NCI-H345 treated with DMSO at 0.1 percent for 48 hours (cell line): ENCODE data around the gene IL1A.

Experiments used
- DNase-seq: peaks from one replicate; lab custom pipeline; 2025; ENCODE audit not compliant: unreplicated experiment; lab: John Stamatoyannopoulos, UW

IL1A gene

DNA sequence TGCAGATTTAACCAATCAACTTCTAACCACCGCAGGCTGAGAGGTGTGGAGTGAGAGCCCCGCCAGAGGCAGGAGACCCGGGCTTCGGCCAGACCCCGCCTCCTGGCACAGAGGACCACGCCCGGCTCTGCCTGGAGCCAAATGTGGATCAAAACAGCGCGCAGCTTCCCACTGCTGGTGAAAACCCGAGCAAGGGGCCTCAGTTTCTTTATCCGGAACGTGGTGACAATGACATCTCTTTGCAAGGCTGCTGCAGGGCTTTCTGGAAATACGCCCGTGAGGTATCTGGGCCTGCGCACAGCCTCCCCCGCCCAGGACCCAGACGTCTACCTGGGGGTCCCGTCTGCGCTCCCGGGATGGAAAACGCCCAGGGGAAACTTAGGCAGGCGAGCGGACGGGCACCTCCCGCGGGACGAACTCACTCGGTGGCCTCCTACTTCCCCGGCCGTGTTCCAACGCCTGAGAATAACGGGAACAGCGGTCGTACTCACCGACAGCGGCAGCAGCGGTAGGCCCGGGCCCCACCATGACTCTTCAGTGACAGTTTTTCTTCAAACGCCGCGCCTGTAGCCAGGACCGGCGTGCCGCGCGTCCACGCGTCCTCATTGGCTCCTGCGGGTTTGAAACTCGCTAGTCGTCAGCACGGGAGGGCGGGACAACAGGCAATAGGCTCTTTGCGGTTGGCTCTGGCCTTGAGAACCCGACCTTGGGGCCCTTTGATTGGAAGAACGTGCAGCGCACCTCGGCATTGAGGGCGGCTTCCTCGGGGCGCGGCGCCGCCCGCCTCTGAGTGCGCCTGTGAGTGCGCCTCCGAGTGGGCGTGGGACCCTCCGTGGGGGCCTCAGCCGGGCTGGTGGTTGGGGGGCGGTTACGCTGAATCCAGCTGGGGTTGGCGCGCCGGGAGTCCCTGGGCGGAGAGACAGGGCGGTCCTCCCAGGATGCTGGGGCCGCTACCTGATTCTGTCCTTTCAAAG is 19.9 kb downstream of the IL1A start, which contains the start of gene CKAP2L:
Gene CKAP2L (minus strand): TSS at position 539 of the 974 bp plus-strand sequence. CDS start 11 bp downstream, at position 528.
- DNase-seq, result peak; percentile 95

DNA sequence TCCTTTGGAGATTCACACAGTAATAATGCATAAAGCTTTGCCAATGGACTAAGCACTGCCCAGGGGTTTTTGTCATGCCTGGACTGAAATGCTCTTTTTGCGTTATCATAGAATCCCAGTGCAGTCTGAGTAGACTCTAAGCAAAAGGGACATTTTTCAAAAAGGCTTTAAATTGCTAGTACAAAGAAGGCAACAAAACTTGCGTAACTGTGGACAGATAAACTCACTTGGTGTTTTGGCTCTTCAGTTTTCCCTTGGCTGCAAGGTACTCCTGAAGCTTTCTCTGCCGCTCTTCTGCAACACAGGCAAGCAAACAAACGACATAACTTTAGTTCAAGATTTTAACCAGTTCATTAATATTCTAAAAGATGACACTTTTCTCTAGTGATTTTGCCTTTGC is 22.0 kb downstream of the IL1A start:
- no peak for DNase-seq

DNA sequence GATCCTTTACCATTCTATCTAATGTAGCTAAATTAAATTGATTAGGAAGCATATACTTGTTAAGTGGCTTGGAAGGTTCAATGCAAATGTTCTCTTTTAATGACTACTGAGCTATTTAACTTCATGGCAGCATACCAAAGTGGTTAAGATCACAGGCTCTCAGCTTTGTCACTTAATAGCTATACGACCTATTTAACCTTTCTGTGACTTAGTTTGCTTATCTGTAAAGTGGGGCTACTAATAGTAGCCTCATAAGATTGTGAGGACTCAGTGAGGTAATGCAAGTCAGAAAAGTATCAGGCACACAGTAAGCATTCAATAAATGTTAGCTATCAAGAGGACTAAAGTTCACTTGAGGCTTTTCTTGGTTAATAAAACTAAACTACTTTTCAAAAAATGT is 24.1 kb downstream of the IL1A start:
- DNase-seq, result no peak

DNA sequence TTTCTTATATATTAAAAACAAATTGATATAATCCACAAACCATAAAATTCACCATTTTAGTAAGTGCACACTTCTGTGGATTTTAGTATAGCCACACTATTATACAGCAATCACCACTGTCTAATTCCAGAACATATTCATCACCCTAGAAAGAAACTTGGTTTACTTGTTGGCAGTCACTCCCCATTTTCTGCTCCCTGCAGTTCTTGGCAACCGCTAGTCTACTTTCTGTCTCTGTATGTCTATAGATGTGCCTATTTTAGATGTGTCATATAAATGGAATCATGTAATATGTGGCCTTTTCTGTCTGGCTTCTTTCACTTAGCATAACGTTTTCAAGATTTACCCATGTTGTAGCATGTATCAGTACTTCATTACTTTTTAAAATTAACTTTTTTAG is 25.6 kb downstream of the IL1A start:
- DNase-seq, result no peak

DNA sequence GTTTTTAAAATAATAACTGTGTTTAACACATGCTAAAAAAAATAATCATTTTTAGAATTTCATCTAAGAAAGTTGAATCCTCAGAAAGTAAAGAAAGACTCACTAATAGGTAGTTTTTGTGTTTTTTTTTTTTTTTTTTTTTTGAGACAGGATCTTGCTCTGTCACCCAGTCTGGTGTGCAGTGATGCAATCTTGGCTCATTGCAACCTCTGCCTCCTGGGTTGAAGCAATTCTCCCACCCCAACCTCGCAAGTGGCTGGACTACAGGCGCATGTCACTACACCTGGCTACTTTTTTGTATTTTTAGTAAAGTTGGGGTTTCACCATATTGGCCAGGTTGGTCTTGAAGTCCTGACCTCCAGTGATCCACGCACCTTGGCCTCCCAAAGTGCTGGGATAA is 27.0 kb downstream of the IL1A start:
- DNase-seq, result no peak

DNA sequence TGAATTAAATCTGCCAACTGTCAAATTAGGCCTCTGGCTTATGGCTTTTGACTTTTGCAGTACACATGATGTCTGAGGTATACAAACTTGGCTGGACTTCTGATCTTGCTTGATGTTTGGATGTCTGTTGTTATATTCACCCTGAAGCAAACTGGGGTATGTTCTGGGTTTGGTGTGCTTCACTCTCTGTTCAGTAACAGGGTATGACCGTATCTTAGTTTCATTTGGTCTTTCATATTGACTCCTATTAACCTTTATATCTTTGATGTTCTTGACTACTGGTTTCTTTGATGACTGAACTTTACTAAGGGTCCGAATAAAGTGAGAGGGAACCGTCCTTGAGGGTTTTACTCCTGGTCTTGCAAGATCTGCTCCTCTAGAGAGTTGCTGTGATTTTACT is 28.1 kb downstream of the IL1A start:
- DNase-seq, result no peak

DNA sequence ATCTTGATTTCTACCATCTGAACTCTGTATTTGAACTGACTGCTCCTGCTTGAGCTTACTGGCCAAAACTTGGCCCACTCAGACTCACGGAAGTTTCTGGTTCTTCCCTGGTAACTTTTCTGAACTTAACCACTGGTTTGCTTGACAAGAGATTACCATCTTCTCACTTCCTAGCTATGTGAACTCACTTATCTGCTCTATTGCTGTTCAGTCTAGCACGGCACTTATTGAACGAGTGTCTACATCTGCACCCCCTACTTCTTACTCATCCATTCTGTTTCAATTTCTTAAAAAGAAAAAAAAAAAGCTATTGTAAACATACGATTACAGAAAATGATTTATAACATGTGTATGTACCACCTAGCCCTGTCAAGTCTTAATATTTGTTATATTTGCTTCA is 28.8 kb downstream of the IL1A start:
- no peak for DNase-seq

DNA sequence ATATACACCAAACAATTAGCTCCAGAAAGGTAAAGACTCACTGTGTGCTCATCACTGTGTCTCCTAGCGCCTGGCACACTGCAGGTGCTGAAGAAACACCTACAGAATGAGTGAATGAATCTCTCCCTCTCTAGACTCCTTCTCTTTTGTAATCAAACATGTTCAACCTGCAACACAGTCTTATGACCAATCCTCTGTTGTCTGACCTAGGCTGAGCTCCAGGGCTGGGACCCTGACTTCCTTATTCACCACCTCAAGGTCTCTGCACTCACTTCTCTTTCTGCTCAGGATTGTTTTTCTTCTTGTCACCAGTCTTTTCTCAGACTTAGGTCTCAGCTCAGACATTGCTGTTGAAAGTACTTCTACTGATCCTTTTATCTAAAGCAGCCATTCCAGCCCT is 29.7 kb downstream of the IL1A start:
- no peak for DNase-seq

DNA sequence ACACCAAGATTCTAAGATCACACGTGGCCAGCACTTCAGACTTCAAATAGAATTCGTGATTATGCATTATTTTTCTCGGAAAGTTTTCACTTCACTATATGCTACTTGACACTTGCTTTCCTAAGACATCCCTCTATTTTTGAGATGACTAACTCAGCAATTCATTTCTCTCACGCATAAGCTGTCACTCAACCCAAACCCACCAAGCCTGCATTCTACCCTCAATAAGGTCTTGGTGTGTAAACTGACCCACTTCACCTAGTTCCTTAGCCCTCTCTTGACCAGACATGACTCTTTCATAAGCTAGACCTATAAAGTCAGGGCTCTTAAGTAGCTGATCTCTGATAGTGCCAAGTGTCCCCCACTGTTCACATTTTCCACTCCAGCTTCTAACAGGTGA is 31.6 kb downstream of the IL1A start:
- DNase-seq, result no peak

DNA sequence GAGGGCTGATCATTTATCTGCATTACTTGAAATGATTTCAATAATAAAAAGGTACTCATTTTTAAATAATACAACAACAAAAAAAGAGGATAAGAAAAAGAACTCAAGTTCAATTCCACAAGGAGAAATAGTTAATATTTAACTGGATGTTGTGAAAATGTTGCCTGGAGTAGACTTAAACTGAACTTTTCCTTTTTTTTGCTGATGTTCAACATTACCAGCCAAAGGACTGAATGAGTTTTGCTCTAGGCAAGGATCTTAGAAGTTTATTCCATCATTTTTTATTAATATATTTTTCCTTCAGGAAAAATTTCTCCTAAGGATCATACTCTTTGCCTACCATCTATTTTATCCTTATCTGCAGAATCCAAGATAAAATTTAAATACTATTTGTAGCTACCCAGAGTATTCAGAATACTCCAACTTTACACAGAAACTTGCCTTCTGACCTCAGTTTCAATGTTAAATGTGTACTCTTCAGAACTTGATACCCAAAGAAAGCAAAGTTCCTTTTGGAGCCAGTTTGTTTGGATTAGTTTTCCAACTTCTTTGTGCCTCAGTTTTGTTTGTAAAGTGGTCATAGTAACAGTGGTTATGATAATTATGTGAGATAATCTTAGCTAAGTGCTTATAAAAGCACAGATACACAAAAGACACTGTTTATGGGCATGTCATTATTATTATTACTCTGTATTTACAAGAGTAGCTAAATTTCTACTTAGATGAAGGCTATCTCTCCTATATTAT is 32.7 kb downstream of the IL1A start:
- no peak for DNase-seq

DNA sequence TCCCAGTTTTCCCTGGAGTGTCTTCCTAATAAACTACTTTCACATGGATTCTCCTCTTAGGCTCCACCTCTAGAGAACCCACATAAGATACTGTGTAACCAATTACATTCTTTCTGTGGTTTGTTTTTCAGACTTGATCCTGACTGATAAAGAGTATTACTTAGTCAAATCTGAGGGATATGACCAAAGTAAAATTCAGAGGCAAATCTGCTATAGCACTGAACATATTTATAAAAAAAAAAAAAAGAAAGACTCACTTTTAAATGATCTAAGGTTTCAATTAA is 33.8 kb downstream of the IL1A start:
- DNase-seq, result no peak

DNA sequence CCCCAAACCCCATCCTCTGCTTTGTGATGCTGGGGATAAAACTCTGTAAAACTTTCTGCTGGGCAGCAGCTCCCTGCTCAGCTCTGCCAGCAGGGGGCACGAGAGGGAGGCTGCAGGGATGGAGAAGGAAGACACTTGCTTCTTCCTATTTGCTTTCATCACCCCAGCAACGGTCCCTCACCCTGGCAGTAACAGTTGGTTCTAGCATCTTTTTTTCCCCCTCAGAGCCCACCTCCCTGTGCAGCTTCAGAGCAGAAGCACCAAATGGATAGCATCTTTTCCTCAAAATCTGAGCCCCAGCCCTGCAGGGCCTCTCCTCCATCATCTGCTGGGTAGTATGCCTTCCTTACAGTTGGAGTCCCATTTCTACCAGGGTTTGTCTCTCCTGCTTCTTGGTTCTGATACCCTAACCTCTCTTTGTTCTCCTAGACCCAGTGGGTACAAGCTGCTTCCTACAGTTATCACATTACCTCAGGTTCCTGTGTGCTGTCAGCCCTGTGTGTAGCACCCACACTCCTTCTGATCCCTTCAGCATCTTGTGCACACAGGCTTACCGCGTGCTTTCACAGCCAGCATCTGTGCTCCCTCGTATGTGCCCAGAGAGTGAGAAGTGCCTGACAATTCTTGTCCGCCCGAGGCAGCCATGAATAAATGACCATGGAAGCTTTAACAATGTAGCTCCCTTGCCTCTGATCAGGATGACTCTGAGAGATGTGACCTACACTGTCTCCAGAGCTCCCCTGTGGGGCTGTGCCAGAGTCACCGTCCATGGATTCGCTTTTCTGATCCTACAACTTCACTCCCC is 34.3 kb downstream of the IL1A start:
- peak; percentile 31 for DNase-seq

DNA sequence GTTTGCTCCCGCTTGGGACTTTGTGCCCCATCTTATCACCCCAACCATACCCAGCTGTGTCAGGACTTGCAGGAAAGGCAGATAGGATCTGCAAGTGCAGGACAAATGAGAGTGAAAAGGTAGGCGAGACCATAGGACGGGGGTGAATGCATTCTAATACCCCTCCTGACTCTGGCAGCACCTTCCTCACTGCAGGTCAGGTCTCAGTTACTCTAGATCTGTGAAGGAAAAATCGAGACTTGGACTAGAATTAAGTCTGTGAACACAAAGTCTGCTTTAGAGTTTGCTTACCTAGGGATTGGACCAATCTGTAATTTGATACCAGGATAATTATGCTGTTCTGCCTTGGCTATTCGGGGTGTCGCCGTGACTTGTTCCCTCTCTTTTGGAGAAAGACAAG is 43.8 kb downstream of the IL1A start:
- no peak for DNase-seq

DNA sequence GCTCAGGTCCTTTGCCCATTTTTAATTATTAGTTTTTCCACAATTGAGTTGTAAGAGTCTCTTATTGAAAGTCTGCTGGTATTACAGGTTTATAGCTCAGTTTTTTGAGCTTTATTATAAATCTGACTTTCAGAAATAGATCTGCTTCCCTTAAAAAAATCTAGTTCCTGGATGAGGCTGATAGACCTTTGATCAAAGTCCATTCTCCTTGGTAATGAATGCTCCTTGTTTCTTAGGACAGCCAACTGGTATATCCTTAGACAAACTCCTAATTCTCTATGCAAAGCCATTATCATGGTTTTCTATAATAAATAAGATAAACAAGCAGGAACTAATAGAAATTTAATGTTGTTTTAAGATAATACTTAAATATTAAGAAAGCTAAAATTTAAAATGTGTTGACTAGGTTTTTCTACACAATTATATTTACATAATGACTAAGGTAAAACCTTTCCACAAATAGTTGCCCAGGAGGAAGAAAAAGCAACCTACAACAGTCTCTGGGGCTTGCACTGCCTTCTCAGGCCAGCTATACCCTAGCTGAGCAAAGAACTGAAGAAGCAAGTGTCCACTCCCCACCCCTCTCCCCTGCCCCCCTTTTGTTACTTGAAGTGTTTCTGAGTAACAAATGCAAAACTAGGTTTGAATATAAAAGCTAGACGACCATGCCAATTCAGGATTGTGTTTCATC is 46.6 kb downstream of the IL1A start:
- no peak for DNase-seq

DNA sequence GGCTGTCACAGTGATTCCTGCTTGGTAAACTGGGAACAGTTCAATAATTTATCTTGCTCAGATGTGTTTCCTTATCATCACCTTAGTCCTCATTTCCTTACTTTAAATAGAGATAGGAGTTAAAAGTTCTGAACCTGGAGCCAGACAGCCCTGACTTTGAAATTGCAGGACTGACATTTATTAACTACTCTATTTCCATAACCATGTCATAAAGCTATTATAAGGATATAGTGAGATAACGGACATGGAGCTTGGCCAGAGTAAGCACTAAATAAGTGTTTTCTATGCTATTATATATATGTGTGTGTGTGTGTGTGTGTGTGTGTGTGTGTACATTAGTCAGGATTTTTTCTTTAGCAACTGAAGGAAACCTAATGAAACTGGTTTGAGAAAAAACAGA is 50.4 kb downstream of the IL1A start:
- DNase-seq, result no peak

DNA sequence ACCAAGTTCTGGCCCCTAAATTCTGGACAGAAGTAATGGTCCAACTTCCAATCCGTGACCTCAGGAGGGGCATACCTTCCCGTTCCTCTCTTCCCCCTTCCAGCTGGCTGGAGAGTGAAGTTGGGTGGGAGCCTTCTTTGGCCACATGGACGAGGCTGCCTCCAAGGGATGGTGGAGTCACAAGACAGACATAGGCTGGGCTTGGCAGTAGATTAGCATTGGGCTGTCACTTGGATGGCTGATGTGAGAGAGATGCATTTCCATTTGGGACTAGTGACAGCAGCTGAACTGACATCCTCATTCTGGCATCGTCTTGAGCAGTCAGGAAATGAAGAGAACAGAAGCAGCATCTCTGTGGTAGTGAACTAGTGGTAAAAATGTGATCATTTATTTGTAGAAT is 50.8 kb downstream of the IL1A start:
- no peak for DNase-seq

DNA sequence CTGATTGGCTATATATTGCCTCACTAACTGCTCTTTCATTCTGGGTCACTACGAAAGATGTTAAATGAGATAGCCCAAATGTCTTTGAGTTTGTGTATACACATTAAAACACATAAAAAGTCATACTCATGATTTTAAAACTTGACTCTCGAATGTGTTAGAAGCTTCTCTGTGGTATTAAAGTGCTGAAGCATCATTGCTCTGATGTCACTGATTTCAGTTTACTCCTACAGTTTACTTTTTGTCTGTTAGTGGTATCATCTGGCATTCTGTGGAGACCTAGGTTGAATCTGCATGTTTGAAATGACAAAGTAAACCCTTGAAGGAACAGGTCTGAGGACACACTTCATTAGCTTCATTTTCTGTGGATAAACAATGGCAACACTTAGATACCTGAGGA is 52.8 kb downstream of the IL1A start:
- DNase-seq, result no peak

DNA sequence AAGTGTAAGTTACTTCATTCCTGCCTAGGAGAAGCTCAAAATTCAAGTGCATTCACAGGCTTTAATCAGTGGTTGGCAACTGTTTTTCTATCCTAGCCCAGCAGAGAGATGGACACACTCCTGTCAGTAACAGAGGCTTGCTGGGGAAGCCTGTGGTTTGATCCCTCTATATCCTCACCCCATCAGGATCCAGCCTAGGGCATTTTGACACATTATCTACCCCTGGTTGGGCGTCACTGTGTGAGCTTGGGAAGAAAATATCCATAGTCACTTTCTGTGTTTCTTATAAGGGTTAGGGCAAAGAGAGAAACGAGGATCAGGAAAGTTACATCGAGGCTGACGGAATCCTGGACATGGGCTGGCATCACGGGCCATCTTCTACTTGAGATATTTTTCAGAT is 53.5 kb downstream of the IL1A start:
- DNase-seq, result no peak

DNA sequence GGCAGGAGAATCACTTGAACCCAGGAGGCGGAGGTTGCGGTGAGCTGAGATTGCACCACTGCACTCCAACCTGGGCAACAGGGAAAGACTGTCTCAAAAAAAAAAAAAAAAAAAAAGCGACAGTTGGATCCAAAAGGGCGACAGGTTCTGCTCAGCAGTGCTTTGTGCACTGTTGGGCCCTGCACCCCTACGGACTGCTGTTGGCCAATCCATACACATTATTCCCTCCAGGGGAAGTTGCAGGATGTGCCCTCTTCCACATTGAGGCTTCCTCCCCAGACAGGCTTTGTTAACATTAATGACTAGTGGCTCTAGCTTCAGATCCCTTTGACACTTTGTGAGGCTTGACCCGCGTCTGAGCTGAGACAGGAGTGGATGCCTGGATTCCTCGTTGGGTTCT is 54.1 kb downstream of the IL1A start:
- no peak for DNase-seq

DNA sequence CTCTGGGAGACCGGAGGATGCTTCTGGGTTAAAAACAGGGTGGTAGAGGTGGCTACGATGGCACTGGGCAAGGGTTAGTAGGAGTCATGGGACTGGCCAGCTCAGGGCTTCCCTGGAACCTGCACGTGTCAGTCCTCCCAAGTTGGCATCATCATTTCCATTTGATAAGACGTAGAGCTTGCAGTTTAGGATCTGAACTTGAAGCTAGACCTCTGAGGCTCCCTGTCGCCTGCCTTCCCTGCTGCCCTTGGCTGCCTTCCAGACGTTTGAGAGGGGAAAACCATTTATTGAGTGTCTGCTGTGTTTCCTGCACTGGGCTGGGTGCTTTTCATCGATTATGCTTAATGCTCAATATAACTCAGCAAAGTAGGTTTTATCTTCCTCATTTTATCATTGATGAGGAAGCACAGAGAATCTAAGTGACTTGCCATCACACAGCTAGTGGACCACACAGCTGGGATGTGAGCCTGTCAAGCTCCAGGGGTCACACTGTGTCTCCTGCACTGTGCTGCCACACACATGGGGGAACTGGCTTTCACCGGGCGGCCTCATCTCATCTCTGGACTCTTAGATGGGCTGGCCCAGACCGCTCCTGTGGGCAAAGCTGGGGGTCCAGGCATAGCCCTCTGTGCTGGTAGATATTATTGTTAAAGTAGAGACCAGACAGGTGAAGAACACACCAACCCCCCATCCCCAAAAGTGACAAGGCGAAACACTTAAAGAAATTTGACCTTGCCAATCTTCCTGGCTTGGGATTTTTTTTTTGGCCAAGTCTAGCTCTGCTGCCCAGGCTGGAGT is 55.7 kb downstream of the IL1A start:
- no peak for DNase-seq
